Ammon's horn (tissue), 1 donor: ENCODE results near the gene ZFHX2.
"Not testable (repeated sequence)": the region's sequence is repeated elsewhere in the genome, so short reads cannot be mapped to it uniquely, and the experiment has no call there.

ENCODE experiments used
- DNase-seq: peaks from one replicate; pipeline ENCODE4 v3.0.0-alpha.2; 2016; ENCODE audit warnings: low spot score

Gene ZFHX2

GRCh38 chr14:23551266-23552028 is at the start of gene ZFHX2:
Gene ZFHX2, minus strand, starts transcription at chr14:23551765. Its CDS starts 16,440 bp downstream, at chr14:23535325.
- peak; percentile 87 for DNase-seq

DNA sequence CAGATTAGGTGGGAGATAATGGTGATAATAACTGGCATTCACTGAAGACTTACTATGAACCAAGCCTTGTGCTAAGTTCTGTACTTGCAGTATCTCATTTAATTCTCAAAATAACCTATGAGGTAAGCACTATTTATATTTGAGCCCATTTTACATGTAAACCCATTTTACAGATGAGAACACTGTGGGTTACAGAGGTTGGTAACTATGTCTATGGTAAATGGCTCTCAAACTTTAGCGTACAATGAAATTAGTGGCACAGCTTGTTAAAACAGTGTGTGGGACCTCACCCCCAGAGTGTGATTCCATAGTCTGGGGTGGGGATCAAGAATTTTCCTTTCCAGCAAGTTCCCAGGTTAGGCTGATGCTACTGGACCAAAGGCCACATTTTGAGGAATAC is 49.2 kb upstream of the ZFHX2 start:
- DNase-seq = no peak

GRCh38 chr14:23600322-23600707 is 48.8 kb upstream of the ZFHX2 start:
- DNase-seq = no peak

GRCh38 chr14:23594191-23594590 is 42.6 kb upstream of the ZFHX2 start:
- DNase-seq = not testable (repeated sequence)

DNA sequence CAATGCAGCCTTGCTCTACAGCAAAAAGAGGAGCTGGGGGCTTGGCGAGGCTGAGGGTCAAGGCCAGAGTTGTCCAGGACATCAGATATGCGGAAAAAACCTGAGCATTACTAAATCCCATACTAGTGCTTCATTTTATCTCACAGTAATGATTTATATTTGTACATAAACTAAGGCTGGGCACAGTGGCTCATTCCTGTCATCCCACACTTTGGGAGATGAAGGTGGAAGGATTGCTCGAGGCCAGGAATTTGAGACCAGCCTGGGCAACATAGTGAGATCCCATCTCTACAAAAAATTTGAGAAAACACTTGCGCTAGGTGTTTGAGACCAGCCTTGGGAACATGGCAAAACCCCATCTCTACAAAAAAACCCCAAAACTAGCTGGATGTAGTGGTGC is 38.6 kb upstream of the ZFHX2 start:
- no peak for DNase-seq

GRCh38 chr14:23589606-23590005 is 38.0 kb upstream of the ZFHX2 start:
- no peak for DNase-seq

- DNase-seq = peak; percentile 94
These were observed 37.5 kb upstream of the ZFHX2 start for GRCh38 chr14:23588884-23589598.

DNA sequence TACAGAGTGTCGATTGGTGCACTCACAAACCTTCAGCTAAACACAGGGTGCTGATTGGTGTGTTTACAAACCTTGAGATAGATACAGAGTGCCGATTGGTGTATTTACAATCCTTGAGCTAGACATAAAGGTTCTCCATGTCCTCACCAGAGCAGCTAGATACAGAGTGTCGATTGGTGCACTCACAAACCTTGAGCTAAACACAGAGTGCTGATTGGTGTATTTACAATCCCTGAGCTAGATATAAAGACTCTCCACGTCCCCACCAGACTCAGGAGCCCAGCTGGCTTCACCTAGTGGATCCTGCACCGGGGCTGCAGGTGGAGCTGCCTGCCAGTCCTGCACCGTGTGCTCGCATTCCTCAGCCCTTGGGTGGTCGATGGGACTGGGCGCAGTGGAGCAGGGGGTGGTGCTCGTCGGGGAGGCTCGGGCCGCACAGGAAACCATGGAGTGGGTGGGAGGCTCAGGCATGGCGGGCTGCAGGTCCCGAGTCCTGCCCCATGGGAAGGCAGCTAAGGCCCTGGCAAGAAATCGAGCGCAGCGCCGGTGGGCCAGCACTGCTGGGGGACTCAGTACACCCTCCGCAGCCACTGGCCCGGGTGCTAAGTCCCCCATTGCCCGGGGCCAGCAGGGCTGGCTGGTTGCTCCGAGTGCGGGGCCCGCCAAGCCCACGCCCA is 33.1 kb upstream of the ZFHX2 start:
- not testable (repeated sequence) for DNase-seq

DNA sequence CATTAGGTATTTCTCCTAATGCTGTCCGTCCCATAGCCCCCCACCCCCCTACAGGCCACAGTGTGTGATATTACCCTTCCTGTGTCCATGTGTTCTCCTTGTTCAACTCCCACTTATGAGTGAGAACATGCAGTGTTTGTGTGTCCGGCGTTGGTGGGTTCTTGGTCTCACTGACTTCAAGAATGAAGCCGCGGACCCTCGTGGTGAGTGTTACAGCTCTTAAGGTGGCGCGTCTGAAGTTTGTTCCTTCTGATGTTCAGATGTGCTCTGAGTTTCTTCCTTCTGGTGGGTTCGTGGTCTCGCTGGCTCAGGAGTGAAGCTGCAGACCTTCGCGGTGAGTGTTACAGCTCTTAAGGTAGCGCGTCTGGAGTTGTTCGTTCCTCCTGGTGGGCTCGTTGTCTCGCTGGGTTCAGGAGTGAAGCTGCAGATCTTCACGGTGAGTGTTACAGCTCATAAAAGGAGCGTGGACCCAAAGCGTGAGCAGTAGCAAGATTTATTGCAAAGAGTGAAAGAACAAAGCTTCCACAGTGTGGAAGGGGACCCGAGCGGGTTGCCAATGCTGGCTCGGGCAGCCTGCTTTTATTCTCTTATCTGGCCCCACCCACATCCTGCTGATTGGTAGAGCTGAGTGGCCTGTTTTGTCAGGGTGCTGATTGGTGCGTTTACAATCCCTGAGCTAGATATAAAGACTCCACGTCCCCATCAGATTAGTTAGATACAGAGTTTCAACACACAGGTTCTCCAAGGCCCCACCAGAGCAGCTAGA is 32.4 kb upstream of the ZFHX2 start:
- not testable (repeated sequence) for DNase-seq

DNA sequence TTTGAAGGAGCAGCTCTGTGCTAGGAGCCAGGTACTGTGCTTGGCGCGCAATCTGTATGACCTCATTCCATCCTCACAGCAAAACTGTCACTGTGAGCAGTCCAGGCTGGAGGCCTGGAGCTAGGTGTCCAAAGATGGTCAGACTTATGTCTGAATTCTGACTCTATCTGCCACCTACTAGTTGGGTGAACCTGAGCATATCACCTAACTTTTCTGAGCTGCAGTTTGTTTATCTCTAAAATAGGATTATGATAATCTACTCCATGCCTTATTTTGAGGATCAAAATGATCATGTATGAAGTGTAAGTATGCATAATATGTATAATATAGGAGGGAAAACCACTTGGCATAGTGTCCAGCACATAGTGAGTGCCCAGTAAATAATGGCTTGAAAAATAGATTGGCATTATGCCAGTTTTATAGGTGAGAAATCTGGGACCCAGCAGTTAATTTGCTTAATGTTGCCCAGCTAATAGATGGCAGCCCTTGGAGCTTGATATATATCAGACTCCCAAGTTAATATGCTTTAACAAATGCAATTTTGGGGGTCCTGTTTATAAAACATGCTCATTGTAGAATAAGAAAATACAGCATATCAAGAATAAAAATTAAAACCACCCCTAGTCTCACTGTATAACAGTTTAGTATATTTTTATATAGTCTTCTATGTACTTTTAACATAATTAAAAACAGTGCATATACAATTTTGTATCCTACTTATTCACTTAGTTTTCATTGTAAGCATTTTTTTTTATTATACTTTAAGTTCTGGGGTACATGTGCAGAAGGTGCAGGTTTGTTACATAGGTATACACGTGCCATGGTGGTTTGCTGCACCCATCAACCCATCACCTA is 31.6 kb upstream of the ZFHX2 start:
- no peak for DNase-seq

DNA sequence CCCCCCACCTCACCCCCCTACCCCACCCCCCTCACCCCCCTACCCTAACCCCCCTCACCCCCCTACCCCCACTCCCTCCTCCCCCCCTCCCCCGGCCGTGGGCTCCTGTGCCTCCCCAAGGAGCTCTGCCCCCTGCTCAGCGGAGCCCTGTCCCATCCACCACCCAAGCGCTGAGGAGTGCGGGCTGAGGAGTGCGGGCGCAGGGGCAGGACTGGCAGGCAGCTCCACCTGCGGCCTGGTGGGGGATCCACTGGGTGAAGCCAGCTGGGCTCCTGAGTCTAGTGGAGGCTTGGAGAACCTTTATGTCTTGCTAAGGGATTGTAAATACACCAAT is 29.4 kb upstream of the ZFHX2 start:
- DNase-seq = no peak

GRCh38 chr14:23580152-23580926 is 28.8 kb upstream of the ZFHX2 start:
- no peak for DNase-seq

DNA sequence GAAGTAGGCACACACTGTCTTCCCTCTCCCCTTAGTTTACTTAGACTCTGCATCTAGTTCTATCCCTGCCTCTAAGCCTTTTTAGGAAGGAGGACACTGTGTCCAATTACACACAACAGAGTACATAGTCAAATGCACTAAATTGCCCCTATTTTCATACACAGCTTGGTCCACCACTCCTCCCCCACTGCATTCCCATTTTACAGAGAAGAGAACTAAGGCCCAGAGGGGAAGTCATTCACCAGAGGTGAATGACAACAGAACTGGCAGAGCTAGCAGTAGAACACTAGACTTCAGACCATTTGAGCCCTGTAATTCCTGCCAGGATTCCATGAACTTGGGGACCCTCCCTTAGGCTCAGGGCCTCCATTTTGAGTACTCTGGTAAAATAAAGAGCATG is 28.2 kb upstream of the ZFHX2 start:
- no peak for DNase-seq

- DNase-seq = no peak
These were observed 27.7 kb upstream of the ZFHX2 start for GRCh38 chr14:23579311-23579630.

GRCh38 chr14:23578560-23579310 is 27.2 kb upstream of the ZFHX2 start, which contains the start of gene JPH4:
Gene JPH4, minus strand, starts transcription at chr14:23578790. Its CDS starts 1,337 bp downstream, at chr14:23577453.
- peak; percentile 78 for DNase-seq

DNA sequence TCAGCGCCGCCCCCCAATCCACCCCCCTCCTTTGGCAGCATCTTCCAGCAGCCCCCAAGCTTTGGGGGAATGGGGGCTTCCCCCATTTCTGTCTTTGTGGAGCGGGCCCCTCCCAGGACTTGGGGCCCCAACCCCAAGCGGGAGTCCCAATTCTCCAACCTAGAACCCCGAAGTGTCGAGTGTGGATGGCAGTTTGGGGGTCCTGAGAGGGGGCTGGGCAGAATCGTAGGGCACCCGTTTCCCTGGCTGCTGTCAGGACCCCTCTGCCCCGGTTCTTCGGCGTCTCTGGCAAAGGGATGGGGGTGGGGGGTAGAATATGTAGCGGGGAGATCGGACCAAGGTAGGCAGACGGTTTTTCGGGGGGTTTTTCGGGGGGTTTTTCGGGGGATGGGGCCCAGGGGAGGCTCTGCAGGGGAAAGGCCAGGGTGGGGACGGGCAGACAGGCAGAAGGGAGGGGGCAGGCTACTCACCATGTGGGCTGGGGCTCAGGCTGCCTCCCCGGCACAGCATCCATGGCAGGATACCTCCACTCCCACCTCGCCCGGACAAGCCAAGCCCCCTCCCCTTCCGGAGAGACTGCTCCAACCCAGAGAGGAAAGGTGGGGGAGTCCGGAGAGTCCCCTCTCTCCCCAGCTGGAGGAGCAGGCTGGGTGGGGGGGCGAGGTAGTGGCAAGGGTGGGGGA is 26.3 kb upstream of the ZFHX2 start:
- no peak for DNase-seq

DNA sequence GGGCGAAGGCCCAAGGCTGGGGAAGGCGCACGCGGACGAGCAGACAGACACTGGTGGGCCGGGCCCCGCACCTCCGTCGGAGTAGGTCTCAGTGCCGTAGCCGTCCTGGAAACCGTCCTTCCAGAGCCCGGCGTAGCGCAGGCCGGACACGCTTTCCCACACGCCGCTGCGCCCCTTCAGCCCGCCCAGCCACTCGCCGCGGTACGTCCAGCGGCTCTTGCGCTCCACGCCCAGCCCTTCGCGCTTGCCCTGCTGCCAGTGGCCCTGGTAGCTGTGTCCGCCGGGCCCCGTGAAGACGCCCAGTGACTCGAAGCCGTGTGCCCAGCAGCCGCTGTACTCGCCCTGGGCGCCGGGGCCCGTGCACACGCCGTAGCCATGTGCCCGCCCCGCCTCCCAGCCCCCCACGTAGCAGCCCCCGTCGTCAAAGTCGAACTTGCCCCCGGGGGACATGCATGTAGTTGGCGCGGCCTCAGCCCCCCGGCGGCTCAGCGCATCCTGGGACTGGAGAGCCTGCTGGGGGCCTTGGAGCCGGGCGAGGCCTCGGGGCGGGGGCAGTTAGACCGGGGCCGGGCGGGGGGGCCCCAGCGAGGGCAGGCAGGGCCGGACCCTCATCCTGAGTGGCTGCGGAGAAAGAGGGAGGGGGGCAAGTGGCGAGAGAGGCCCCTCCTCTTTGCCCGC is 25.6 kb upstream of the ZFHX2 start:
- no peak for DNase-seq

GRCh38 chr14:23573384-23574015 is 21.9 kb upstream of the ZFHX2 start:
- DNase-seq = peak; percentile 78
